NCI-H187 (cell line): Measurements from ENCODE around the gene SEC22B.
"Not testable (repeated sequence)": the region's sequence is repeated elsewhere in the genome, so short reads cannot be mapped to it uniquely, and the experiment has no call there.

ENCODE experiments used
- DNase-seq, 2 experiments: peaks; one replicate each; lab custom pipeline; 2025; lab: John Stamatoyannopoulos, UW

Gene SEC22B

GRCh38 chr1:120116094-120116493 is 60.2 kb downstream of the SEC22B start:
- DNase-seq: not testable (repeated sequence)

GRCh38 chr1:120113134-120113533 is 63.2 kb downstream of the SEC22B start:
- DNase-seq: not testable (repeated sequence)

- not testable (repeated sequence) for DNase-seq
Measured at GRCh38 chr1:120112212-120112611, 64.1 kb downstream of the SEC22B start.

GRCh38 chr1:120111771-120112170 is 64.5 kb downstream of the SEC22B start:
- not testable (repeated sequence) for DNase-seq

- not testable (repeated sequence) for DNase-seq
Measured at GRCh38 chr1:120111008-120111407, 65.3 kb downstream of the SEC22B start.

GRCh38 chr1:120109656-120110055 is 66.7 kb downstream of the SEC22B start:
- DNase-seq: not testable (repeated sequence)

GRCh38 chr1:120109180-120109579 is 67.1 kb downstream of the SEC22B start:
- DNase-seq: not testable (repeated sequence)

GRCh38 chr1:120105288-120105687 is 71.0 kb downstream of the SEC22B start:
- DNase-seq: not testable (repeated sequence)

GRCh38 chr1:120103768-120104167 is 72.6 kb downstream of the SEC22B start:
- not testable (repeated sequence) for DNase-seq

GRCh38 chr1:120101593-120101992 is 74.7 kb downstream of the SEC22B start:
- not testable (repeated sequence) for DNase-seq
